Lower leg skin (tissue), 3 donors: ENCODE results near the gene ZSCAN5A.

Experiments used
- CTCF ChIP-seq, 3 donors: fragments of 450-650 bp; IDR thresholded peaks; one replicate each; pipeline ENCODE4 v1.5.1; 2016; ENCODE audit warnings: antibody characterized with exemption in 3 of 3, mild to moderate bottlenecking in 3 of 3, moderate library complexity in 2 of 3
- POLR2A ChIP-seq, 2 donors: fragments of 450-650 bp; IDR thresholded peaks; one replicate each; pipeline ENCODE4 v1.6.1; 2016 to 2017; ENCODE audit warnings: antibody characterized with exemption in 2 of 2, mild to moderate bottlenecking in 1 of 2, moderate library complexity in 1 of 2

GRCh38 chr19:56222901-56223300, 91.7 kb downstream of the ZSCAN5A start:
- TF ChIP-seq CTCF (IDR thresholded peaks at IDR 0.05), result no peak
- no peak for TF ChIP-seq POLR2A (IDR thresholded peaks at IDR 0.05)
